H1 (cell line): ENCODE results near the gene MYH10. TPM values are rescaled to one million over a fixed set of nuclear protein-coding genes. Genes with fewer than 3 reads are reported as not detected.

Source experiments
- CTCF ChIP-seq, 3 experiments: IDR thresholded peaks; 1 replicate in 2 of 3; 2 replicates in 1 of 3; pipeline versions ENCODE4 v1.5.1 to v1.6.1; 2011; ENCODE audit warnings: low read length in 3 of 3, mild to moderate bottlenecking in 3 of 3, inconsistent platforms in 2 of 3, low read depth in 1 of 3, moderate library complexity in 1 of 3; ENCODE audit not compliant: insufficient read depth in 1 of 3; ENCODE audit errors: control extremely low read depth in 1 of 3
- SRF ChIP-seq: IDR thresholded peaks from 2 replicates; pipeline ENCODE4 v1.6.1; 2011; ENCODE audit warnings: mild to moderate bottlenecking, low read depth, low read length, moderate library complexity
- TAF1 ChIP-seq: IDR thresholded peaks from 2 replicates; pipeline ENCODE4 v1.6.1; 2011; ENCODE audit warnings: mild to moderate bottlenecking, low read depth, low read length
- polyA plus RNA-seq, 7 experiments: library from polyadenylated mRNA; depleted of rRNA in 3 of 7; stranded (reverse) in 5 of 7; unstranded in 2 of 7; fragments of >200 nt in 5 of 7; fragments of 200-250 nt in 2 of 7; gene quantifications; 1 replicate in 5 of 7; 2 replicates in 1 of 7; 4 replicates in 1 of 7; pipeline versions ENCODE4 v1.2.1 to v1.2.3, GENCODE V29; 2011 to 2013; ENCODE audit warnings: missing spikeins in 2 of 7, mixed read lengths in 2 of 7
- total RNA-seq: library from RNA; stranded (reverse); fragmentation: NEBNext Ultra II Directional; extraction: Animal tissue kit (Norgen Biotek cat#: 25700); gene quantifications from 2 replicates; pipeline ENCODE4 v1.2.1, GENCODE V29; 2021

The MYH10 gene
- total and polyA plus RNA-seq, 2 of the 8 experiments (the other 6 are each of a cell fraction or from before 2014, with no cell fraction given) = 64.1 to 289 TPM

GRCh38 chr17:8468980-8469379, 161.5 kb downstream of the MYH10 start (continued):
- TF ChIP-seq CTCF (IDR thresholded peaks at IDR 0.05; ENCODE audit: control extremely low read depth in 1 of 3, insufficient read depth in 1 of 3, low read depth in 1 of 3, low read length in 3 of 3) (no peak), TAF1 (no peak), SRF (no peak)
- TF ChIP-seq, all 59 proteins: peak for 0
